HG03439 (cell line): Measurements from ENCODE around the gene NBPF4.
"Not testable (repeated sequence)": the region's sequence is repeated elsewhere in the genome, so short reads cannot be mapped to it uniquely, and the experiment has no call there.

ENCODE experiments used
- ATAC-seq: cut with Tn5 transposase; IDR thresholded peaks from one replicate; pipeline ENCODE4 v1.9.1; 2021; ENCODE audit warnings: mild to moderate bottlenecking, moderate library complexity; ENCODE audit not compliant: unreplicated experiment

NBPF4 gene

GRCh38 chr1:108243976-108244375 is at the start of gene NBPF4:
Gene NBPF4 (minus strand): TSS chr1:108244076. CDS start chr1:108243761, 315 bp downstream.
- ATAC-seq, result not testable (repeated sequence)

- ATAC-seq, result not testable (repeated sequence)
Observed at GRCh38 chr1:108282528-108283257, 38.8 kb upstream of the NBPF4 start.

- ATAC-seq, result not testable (repeated sequence)
Observed at GRCh38 chr1:108272485-108273327, 28.8 kb upstream of the NBPF4 start.

GRCh38 chr1:108267097-108267496 is 23.2 kb upstream of the NBPF4 start:
- ATAC-seq, result not testable (repeated sequence)

- ATAC-seq, result not testable (repeated sequence)
Observed at GRCh38 chr1:108261967-108262366, 18.1 kb upstream of the NBPF4 start.

GRCh38 chr1:108261519-108261918 is 17.6 kb upstream of the NBPF4 start:
- ATAC-seq, result not testable (repeated sequence)

- not testable (repeated sequence) for ATAC-seq
Observed at GRCh38 chr1:108260578-108261259, 16.8 kb upstream of the NBPF4 start.

- ATAC-seq, result not testable (repeated sequence)
Observed at GRCh38 chr1:108255426-108255825, 11.6 kb upstream of the NBPF4 start.

GRCh38 chr1:108239426-108239825 is 4.5 kb downstream of the NBPF4 start:
- ATAC-seq, result not testable (repeated sequence)

GRCh38 chr1:108235308-108235707 is 8.6 kb downstream of the NBPF4 start:
- ATAC-seq, result not testable (repeated sequence)

GRCh38 chr1:108232183-108232582 is 11.7 kb downstream of the NBPF4 start:
- not testable (repeated sequence) for ATAC-seq

- not testable (repeated sequence) for ATAC-seq
Observed at GRCh38 chr1:108229976-108230375, 13.9 kb downstream of the NBPF4 start.

- not testable (repeated sequence) for ATAC-seq
Observed at GRCh38 chr1:108227772-108228171, 16.1 kb downstream of the NBPF4 start.

GRCh38 chr1:108226855-108227254 is 17.0 kb downstream of the NBPF4 start:
- ATAC-seq, result not testable (repeated sequence)

- not testable (repeated sequence) for ATAC-seq
Observed at GRCh38 chr1:108223226-108223625, 20.6 kb downstream of the NBPF4 start.

- ATAC-seq, result not testable (repeated sequence)
Observed at GRCh38 chr1:108217515-108218174, 26.2 kb downstream of the NBPF4 start.

- not testable (repeated sequence) for ATAC-seq
Observed at GRCh38 chr1:108217007-108217406, 26.9 kb downstream of the NBPF4 start.

- ATAC-seq, result not testable (repeated sequence)
Observed at GRCh38 chr1:108216028-108216890, 27.6 kb downstream of the NBPF4 start.

GRCh38 chr1:108214641-108215465 is 29.0 kb downstream of the NBPF4 start:
- ATAC-seq, result not testable (repeated sequence)
